HG03045 (cell line): ENCODE data around the gene TRIM36.

Source experiments
- ATAC-seq: cut with Tn5 transposase; IDR thresholded peaks from one replicate; pipeline ENCODE4 v1.9.1; 2021; ENCODE audit warnings: mild to moderate bottlenecking, moderate library complexity; ENCODE audit not compliant: unreplicated experiment

The TRIM36 gene

DNA sequence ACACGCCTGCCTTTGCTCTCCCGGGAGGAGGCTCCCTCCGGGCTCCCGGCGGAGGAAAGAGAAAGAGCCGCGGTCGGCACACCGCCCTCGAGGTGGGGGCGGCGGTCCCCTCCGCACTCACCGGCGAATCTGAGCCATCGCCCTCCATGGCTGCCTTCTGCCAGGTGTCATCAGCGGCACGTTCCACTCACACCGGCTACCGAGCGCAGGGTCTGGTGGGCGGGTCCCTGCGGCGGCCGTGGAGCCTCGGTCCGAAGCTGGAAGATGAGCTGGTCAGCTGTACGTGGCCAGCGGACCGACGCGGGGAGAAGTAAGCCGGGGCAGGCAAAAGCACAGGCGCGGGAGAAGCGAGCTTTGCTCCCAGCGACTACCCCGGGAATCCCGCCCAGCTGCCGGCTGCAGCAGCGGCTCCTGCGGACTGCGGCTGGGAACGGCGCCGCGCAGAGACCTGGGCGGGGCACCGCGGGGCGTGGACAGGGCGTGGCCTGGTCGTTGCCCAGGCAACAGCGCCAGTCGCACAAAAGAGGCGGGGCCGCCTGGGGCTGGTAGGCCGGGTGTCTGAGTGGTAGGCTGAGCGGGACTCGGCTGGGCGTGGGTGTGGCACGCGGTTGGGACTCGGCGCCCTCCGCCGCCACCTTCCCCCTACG lies at the start of gene TRIM36:
Gene TRIM36 (minus strand): TSS at position 422 of the 647 bp plus-strand sequence. CDS start 274 bp downstream, at position 148.
- peak; percentile 98 for ATAC-seq

DNA sequence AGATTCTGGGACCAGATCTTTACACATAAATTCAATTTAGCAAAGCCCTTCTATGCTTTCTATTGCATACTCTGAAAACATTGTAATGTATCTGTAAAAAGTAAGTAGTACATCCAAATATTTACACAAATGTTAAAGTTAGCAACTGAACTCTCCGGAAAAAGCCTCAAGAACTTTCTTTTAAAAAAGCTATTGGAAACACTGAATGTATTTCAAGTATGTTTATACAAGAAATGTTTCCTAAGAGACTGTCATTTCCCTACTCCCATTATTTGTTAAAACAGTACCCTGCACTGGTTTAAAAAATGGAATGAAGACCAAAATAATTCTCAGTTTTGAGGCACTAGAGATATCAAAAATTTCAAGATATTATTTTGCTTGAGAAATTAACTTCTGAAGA lies 44.8 kb upstream of the TRIM36 start:
- no peak for ATAC-seq

DNA sequence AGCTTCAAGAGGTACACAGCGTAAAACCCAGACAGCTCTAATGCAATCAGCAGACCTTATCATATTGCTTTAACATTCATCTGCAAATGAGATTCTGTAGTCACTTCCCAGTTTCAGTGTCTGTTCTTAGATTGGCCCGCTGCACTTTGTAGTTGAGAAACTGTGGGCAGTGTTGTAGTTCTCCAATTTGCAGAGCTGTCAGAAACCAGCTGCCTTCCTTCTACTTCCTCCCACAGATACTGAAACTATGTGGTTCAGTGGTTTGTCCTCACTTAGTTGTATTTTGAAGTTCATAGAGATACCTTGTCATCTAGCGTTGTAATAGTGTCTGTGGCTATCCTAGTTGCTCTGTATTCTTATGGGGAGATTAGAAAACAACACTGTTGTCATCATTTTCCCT lies 39.6 kb upstream of the TRIM36 start:
- ATAC-seq, result peak; percentile 100

GRCh38 chr5:115202952-115203351 lies 33.2 kb upstream of the TRIM36 start:
- no peak for ATAC-seq

GRCh38 chr5:115196161-115196560 lies 26.5 kb upstream of the TRIM36 start:
- no peak for ATAC-seq

DNA sequence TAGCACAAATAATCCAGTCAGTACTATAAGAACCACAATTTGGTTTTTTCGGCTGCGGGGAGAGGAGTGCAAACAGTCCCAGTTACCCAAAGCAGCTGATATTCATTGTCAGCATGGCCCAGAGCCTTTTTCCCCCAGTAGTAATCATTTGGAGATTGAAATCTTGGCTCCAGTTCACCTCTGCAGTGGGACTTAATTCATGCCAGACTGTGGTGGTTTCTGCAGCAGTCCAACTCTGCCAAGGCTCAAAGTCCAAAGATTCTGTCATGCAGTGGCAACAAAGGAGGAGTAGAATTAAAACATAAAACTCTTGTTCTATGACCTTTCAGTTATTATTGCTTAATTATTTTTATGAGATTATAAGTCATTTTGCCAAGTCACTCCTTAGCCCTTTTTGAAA lies 25.0 kb upstream of the TRIM36 start:
- ATAC-seq, result no peak

GRCh38 chr5:115193295-115193694 lies 23.6 kb upstream of the TRIM36 start:
- no peak for ATAC-seq

- ATAC-seq, result no peak
Measured at GRCh38 chr5:115192098-115192497, 22.4 kb upstream of the TRIM36 start.

DNA sequence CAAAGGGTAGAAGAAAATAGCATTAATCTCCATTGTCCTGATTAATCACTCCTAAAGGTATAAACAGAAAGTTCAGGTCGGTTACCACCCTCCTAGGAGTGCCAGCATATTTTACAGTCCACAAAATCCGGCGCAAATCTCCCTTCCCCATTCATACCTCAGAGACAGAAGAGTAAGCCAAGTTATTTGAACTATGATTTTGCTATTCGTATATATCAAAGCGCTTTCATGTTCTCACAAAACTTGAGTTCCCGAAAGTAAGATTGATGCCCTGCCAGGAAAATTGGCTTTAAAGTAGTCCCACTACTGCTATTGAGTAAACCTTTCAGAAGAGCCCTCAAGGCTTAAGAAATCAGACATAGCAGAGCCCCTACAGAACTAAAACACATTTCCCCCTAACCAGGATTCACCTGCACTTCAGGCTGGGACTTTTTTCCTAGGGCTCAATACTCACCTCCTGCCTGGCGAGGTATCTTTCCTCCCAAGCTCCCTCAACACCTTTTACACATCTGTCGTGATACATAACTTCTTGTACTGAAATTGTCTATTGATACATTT lies 21.8 kb upstream of the TRIM36 start:
- no peak for ATAC-seq

- no peak for ATAC-seq
Measured at GRCh38 chr5:115190388-115190787, 20.7 kb upstream of the TRIM36 start.

DNA sequence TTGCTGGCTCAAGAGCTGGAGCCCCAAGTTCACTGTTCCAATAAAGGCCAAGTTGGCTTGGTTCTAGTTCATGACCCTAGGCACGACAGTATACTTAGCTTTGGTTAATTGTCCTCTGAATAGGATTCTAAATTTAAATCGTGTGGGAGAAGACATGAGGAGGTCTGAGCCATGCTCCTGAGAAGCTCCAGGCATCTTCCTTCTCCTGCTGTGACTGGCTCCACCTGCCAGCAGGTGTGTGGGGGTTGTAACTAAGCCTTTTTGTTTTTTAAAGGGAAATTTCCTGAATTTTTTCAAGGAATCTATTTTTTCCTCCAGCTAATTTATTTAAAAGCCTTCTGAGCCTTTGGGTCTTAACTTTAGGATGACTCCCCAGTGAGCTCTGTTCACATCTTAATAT lies 20.2 kb upstream of the TRIM36 start:
- no peak for ATAC-seq

- ATAC-seq, result no peak
Measured at GRCh38 chr5:115186794-115187193, 17.1 kb upstream of the TRIM36 start.

GRCh38 chr5:115184770-115185169 lies 15.1 kb upstream of the TRIM36 start:
- ATAC-seq, result no peak

DNA sequence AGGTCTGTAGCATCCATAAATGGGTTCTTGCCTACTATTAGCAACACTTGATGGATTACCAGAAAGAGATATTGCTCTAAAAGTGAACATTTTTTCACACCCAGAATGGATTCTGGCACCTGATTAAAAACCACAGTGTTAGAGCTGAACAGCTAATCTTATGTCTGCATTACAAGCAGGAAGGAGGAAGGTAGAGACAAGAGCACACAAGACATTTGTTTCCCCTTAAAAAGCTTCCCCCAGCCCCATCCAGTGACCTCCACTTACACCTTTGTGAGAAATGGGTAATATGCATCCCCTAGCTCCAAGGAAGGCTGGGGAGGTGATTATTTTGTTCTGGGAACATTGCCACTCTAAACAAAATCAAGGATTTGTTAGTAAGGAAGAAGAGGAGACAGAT lies 12.0 kb upstream of the TRIM36 start:
- ATAC-seq, result no peak

DNA sequence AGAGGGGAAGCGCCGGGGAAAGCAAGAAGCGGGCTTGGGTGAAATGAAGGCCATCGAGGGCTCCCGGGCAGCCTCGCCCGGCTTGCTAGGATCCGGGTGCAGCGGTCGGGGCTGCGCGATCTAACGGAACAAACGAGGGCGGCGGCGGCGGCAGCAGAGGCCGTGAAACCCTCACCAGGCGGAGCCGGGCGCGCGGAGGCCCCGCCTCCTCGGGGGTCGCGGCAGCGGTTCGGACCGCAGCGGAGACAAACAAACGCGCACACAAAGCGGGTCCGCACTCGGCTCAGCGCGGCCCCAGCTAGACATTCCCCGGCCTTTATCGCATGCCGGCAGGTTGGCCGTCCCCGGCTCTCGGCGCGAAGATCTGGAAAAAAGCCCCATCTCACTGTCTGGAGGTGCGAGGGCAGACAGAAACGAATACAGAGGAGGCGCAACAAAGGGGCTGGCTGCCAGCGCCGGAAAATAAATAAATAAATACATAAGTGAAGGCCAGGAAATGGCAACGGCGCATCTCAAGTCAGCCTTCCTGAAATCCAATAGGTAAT lies 10.5 kb upstream of the TRIM36 start:
- ATAC-seq, result peak; percentile 78

DNA sequence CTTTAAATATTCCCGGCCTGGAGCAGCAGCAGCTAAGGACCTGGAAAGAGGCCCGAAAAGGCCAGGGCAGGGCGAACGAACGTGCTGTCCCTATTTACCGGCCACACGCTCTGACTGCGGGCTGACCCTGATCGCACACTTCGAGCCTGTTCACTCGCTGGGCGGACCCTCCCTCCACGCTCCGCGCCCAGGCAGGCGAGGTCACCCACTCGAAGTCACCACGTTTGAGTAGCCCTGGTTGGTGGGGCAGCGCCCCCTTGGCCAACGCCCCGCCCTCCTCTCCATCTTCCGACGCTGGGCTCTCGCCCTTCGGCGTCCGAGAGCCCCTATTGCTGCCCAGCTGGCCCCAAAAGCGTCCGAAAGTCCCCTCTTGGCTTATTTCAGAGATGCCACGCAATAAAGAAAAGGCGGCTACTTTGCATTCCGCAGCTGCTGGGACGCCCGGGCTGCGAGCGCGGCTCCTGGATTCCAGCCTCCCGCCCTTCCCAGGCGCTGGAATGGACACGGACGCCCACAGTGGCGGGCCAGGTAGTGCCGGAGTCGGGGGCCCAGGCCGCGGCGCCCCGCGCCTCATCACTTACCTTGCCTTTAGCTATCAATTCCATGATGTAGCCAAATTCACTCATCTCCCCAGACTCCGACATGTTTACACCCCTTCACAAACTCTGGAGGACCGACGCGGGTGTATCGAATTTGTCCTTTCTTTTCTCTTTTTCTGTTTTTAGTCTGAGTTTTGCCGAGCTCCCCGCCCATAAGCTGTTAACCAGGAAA lies 9.9 kb upstream of the TRIM36 start:
- ATAC-seq, result peak; percentile 46

DNA sequence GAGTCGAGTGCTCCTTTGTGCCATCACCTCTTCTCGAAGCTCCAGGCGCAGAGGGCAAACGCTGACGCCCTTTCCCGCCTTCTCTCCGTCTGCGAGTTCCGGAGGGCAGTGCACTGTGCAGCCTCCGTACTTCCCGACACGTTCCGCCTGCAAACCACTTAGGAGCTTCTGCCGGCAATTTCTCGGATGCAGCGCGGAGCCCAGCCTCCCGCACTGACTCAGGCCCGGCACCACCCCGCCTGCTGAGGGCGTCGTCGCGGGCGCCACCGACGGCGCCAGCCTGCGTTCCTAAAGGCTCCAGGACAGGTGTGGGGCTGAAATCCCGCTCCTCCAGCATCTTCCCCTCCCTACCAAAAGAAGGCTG lies 9.3 kb upstream of the TRIM36 start:
- no peak for ATAC-seq

DNA sequence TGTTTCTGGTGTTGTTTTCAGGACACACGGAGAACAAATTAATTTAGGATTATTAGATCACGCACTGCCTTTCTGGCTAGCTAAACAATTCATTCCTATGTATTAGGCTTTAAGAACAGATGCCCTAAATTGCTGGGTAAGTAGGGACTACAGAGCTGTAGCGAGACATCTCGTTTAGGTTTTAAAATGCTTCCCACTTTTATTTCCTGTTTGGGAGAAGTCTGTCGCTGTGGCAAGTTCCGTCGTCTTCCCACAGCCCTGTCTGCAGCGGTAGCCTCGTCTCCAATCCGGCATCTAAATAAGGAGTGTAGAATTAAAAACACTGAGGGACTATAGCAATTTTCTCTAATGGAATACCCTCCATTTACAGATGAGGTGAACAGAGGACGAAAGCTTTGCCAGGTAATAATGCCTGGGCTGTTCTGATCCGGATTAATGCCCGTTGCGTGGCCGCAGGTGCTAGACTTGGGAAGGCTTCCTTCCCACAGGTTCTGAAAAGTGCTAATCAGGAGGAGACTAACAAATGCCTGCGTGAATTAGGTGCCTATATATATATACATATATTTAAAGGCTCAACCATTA lies 1.3 kb upstream of the TRIM36 start:
- ATAC-seq, result no peak

GRCh38 chr5:115170134-115170928 lies 623 bp upstream of the TRIM36 start:
- ATAC-seq, result peak; percentile 53

- ATAC-seq, result peak; percentile 6
Measured at GRCh38 chr5:115168829-115169486, 750 bp downstream of the TRIM36 start.
